Panc1 (cell line): ENCODE data around the gene B4GALT5.

Experiments used
- POLR2AphosphoS5 ChIP-seq: IDR thresholded peaks from 2 replicates; pipeline ENCODE4 v1.6.1; 2012; ENCODE audit warnings: mild to moderate bottlenecking, low read depth, low read length, moderate library complexity
- TF ChIP-seq, protein P1 (sequence below): fragments of 450-650 bp; IDR thresholded peaks from 2 replicates; pipeline ENCODE4 v1.5.1; 2017; ENCODE audit warnings: mild to moderate bottlenecking
- TF ChIP-seq, protein P2 (sequence below), 2 experiments: IDR thresholded peaks; 2 replicates each; pipeline ENCODE4 v1.6.1; 2011 to 2012; ENCODE audit warnings: low read depth in 2 of 2, control low read depth in 1 of 2, low read length in 1 of 2, mild to moderate bottlenecking in 1 of 2, moderate library complexity in 1 of 2; ENCODE audit not compliant: insufficient read depth in 1 of 2

DNA sequence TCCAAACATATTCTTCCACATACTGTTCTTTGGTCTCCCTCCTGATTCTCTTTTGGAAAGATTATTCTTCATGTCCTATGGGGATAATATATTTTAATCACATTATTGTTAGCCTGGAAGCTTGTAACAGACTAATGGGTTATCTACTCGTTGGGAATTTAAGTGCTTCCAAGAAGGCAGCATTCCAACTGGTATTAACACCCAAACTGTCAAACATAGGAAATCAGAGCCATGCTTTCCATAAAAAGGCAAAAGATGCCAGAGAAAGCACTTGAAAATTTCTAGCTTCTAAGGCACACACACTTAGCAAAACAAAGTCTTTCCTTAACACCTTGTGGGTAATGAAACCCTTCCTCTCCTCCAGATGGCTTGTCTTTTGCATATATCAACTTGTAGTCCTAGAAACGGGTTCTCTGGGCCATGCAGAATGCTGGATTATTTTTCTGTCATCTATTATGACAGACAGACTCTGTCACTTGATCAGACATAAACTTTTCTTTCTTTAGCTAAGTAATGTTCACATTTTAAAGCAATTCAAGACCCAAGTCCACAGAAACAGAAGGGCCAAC, 41.5 kb downstream of the B4GALT5 start:
- TF ChIP-seq, protein P1, sequence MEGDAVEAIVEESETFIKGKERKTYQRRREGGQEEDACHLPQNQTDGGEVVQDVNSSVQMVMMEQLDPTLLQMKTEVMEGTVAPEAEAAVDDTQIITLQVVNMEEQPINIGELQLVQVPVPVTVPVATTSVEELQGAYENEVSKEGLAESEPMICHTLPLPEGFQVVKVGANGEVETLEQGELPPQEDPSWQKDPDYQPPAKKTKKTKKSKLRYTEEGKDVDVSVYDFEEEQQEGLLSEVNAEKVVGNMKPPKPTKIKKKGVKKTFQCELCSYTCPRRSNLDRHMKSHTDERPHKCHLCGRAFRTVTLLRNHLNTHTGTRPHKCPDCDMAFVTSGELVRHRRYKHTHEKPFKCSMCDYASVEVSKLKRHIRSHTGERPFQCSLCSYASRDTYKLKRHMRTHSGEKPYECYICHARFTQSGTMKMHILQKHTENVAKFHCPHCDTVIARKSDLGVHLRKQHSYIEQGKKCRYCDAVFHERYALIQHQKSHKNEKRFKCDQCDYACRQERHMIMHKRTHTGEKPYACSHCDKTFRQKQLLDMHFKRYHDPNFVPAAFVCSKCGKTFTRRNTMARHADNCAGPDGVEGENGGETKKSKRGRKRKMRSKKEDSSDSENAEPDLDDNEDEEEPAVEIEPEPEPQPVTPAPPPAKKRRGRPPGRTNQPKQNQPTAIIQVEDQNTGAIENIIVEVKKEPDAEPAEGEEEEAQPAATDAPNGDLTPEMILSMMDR = no peak
- TF ChIP-seq POLR2AphosphoS5 = no peak
- TF ChIP-seq, protein P2, sequence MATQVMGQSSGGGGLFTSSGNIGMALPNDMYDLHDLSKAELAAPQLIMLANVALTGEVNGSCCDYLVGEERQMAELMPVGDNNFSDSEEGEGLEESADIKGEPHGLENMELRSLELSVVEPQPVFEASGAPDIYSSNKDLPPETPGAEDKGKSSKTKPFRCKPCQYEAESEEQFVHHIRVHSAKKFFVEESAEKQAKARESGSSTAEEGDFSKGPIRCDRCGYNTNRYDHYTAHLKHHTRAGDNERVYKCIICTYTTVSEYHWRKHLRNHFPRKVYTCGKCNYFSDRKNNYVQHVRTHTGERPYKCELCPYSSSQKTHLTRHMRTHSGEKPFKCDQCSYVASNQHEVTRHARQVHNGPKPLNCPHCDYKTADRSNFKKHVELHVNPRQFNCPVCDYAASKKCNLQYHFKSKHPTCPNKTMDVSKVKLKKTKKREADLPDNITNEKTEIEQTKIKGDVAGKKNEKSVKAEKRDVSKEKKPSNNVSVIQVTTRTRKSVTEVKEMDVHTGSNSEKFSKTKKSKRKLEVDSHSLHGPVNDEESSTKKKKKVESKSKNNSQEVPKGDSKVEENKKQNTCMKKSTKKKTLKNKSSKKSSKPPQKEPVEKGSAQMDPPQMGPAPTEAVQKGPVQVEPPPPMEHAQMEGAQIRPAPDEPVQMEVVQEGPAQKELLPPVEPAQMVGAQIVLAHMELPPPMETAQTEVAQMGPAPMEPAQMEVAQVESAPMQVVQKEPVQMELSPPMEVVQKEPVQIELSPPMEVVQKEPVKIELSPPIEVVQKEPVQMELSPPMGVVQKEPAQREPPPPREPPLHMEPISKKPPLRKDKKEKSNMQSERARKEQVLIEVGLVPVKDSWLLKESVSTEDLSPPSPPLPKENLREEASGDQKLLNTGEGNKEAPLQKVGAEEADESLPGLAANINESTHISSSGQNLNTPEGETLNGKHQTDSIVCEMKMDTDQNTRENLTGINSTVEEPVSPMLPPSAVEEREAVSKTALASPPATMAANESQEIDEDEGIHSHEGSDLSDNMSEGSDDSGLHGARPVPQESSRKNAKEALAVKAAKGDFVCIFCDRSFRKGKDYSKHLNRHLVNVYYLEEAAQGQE (IDR thresholded peaks at IDR 0.05; ENCODE audit: insufficient read depth in 1 of 2, low read depth in 2 of 2, low read length in 1 of 2) = no peak
